ENCODE results near the gene PIM1. TPM values are rescaled to one million over a fixed set of nuclear protein-coding genes. Genes with fewer than 3 reads are reported as not detected.

The PIM1 gene
- total RNA-seq, 1 donor from 2014 or later: 56.8 TPM

DNA sequence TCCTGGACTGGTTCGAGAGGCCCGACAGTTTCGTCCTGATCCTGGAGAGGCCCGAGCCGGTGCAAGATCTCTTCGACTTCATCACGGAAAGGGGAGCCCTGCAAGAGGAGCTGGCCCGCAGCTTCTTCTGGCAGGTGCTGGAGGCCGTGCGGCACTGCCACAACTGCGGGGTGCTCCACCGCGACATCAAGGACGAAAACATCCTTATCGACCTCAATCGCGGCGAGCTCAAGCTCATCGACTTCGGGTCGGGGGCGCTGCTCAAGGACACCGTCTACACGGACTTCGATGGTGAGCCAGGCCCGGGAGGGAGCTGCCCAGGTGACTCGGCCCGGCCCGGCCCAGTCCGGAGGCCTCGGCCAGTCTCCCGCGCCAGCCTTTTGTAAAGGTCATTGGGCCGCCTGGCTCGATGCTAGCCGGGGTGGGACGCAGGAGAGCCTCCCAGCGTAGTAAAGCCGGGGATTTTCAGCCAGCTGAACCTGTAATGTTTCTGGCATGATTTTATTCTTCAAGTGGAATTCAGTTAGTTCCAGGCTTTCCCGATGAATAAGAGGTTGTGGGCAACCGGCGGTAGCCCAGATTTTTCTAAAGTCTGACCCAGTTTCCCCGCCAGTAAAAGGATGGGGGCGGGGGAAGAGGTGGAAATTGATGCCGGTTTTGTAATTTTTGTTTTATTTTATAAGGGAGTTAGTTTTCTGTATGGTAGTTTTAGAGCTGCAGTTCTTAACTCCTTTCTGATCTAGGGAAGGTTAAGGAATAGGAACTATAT is 1.4 kb downstream of the PIM1 start:
- Histone ChIP-seq H3K9me3 (no peaks in the 10 kb centered on the region), H3K4me3 (peak overlapping the region; percentile 99), H3K27ac (peak overlapping the region; percentile 94), H3K27me3 (ENCODE audit: low read depth) (no peaks in the 10 kb centered on the region), H3K36me3 (peaks cover 40% of the 10 kb centered on the region), H3K4me1 (peaks cover 50% of the 10 kb centered on the region)
- intact Hi-C loops (cut with DNase I): loop anchor here (10.0 kb wide), 1 partner anchor 117 kb away; no protein-coding TSS in a partner anchor
- peak; percentile 1 to 29 for ATAC-seq
- peak; percentile 66 for DNase-seq
- TF ChIP-seq, protein P1, sequence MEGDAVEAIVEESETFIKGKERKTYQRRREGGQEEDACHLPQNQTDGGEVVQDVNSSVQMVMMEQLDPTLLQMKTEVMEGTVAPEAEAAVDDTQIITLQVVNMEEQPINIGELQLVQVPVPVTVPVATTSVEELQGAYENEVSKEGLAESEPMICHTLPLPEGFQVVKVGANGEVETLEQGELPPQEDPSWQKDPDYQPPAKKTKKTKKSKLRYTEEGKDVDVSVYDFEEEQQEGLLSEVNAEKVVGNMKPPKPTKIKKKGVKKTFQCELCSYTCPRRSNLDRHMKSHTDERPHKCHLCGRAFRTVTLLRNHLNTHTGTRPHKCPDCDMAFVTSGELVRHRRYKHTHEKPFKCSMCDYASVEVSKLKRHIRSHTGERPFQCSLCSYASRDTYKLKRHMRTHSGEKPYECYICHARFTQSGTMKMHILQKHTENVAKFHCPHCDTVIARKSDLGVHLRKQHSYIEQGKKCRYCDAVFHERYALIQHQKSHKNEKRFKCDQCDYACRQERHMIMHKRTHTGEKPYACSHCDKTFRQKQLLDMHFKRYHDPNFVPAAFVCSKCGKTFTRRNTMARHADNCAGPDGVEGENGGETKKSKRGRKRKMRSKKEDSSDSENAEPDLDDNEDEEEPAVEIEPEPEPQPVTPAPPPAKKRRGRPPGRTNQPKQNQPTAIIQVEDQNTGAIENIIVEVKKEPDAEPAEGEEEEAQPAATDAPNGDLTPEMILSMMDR (IDR thresholded peaks at IDR 0.05): no peak

DNA sequence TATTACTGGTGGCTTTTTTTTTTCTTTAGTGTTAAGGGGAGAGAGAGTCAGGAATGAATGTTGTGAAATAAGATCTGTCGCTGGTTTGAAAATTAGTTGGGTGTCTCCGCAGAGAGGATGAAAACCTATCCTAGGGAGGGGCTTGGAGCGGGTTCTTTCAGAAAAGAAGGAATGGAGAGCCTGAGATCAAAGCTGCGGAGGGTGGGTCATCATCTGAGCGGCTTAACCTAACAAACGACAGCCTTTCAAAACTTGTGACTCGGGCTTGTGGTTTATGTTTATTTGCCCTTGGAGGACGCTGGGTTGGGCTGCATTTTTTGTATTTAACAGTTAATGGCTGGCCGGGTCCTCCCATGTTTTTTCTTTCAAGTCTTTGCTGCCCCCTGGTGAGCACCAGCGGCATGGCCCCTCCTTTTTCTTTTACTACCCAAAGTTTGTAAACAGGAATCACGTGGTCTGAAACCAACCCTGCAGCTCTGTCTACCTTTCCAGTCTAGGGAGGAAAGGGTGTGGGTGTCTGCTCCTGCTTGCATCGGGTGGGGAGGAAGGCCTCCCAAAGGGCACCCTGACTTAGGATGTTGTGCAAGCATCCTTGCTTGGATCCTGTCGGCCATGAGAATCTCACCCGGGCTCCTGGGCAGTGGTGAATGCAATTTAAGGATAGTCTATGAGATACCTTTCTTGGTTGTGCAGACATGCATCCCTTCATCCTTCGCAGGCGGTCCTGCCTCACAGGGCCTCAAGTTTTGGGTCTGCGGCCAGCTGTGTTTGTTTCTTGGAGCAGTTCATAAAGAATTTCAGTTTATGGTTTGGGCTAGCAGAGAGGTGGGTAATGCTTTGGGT is 2.2 kb downstream of the PIM1 start:
- DNase-seq: peak; percentile 87
- peaks cover 40% of the 10 kb centered on the region for H3K36me3 ChIP-seq

DNA sequence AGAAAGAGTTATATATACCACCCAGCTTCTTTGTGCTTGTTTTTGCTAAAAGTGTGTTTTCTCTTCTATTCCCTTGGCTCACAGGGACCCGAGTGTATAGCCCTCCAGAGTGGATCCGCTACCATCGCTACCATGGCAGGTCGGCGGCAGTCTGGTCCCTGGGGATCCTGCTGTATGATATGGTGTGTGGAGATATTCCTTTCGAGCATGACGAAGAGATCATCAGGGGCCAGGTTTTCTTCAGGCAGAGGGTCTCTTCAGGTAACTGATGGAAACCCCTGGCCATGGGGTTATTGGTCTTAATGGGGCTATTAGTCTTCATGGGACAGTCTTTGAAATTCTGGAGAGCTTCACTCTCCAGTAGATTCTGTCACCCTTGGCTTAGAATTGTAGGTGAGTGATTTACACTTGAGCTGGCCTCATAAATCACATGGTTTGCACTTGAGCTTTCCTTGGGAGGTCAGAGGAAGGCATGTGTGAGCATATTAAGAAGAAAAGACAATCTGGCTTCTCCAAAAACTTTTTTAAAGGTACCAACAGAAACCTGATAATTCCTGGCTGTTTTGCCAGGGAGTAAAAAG is 3.0 kb downstream of the PIM1 start:
- Histone ChIP-seq H3K9me3 (no peaks in the 10 kb centered on the region), H3K27me3 (ENCODE audit: low read depth) (no peaks in the 10 kb centered on the region), H3K36me3 (peaks cover 40% of the 10 kb centered on the region), H3K4me3 (peak overlapping the region; percentile 99), H3K27ac (peak overlapping the region; percentile 94), H3K4me1 (peaks cover 55% of the 10 kb centered on the region)
- DNase-seq (no peak), ATAC-seq (no peak)
- TF ChIP-seq, protein P1 (IDR thresholded peaks at IDR 0.05): no peak
- intact Hi-C loops (cut with DNase I): loop anchor here (10.0 kb wide), 1 partner anchor 118 kb away; no protein-coding TSS in a partner anchor

More for the DNA sequence above, 2.2 kb downstream of the PIM1 start:
- Histone ChIP-seq H3K4me3 (peak overlapping the region; percentile 99), H3K4me1 (peaks cover 50% of the 10 kb centered on the region), H3K27ac (peak overlapping the region; percentile 94), H3K9me3 (no peaks in the 10 kb centered on the region), H3K27me3 (ENCODE audit: low read depth) (no peaks in the 10 kb centered on the region)
- peak; percentile 47 to 48 for ATAC-seq
- TF ChIP-seq, protein P1 (IDR thresholded peaks at IDR 0.05): peak; percentile 92
- intact Hi-C loops (cut with DNase I): loop anchor here (10.0 kb wide), 1 partner anchor 117 kb away; no protein-coding TSS in a partner anchor

DNA sequence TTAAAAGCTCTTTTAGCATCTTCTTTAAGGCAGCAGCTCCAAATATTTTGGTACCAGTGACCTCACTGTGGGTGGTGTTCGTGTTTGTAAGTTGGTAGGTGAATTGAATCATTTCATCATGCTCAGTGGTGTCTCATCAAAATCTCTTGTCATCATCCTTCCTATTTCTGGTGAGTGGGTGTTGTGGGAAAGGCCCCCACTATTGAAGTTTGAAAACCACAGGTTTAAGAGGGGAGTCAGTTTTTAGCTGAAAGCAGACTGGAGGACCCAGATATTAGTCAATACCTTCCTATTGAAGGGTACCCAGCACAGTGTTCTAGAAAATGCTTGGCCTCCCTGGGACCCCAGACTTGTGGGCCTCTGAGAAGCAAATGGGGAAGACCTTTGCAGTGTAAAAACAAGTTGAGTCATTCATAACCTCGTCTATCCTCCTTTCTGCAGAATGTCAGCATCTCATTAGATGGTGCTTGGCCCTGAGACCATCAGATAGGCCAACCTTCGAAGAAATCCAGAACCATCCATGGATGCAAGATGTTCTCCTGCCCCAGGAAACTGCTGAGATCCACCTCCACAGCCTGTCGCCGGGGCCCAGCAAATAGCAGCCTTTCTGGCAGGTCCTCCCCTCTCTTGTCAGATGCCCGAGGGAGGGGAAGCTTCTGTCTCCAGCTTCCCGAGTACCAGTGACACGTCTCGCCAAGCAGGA is 3.7 kb downstream of the PIM1 start:
- intact Hi-C loops (cut with DNase I): loop anchor here (10.0 kb wide), 1 partner anchor 119 kb away; no protein-coding TSS in a partner anchor
- Histone ChIP-seq H3K36me3 (peaks cover 40% of the 10 kb centered on the region), H3K9me3 (no peaks in the 10 kb centered on the region), H3K27ac (no peak overlapping the region), H3K4me3 (peak overlapping the region; percentile 99), H3K4me1 (peaks cover 49% of the 10 kb centered on the region), H3K27me3 (ENCODE audit: low read depth) (no peaks in the 10 kb centered on the region)
- TF ChIP-seq, protein P1 (IDR thresholded peaks at IDR 0.05): no peak
- no peak for DNase-seq
- no peak for ATAC-seq

DNA sequence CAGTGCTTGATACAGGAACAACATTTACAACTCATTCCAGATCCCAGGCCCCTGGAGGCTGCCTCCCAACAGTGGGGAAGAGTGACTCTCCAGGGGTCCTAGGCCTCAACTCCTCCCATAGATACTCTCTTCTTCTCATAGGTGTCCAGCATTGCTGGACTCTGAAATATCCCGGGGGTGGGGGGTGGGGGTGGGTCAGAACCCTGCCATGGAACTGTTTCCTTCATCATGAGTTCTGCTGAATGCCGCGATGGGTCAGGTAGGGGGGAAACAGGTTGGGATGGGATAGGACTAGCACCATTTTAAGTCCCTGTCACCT is 4.2 kb downstream of the PIM1 start:
- peak overlapping the region; percentile 11 for H3K27ac ChIP-seq
- H3K36me3 ChIP-seq: peaks cover 40% of the 10 kb centered on the region
- DNase-seq (no peak), ATAC-seq (no peak)
- peak overlapping the region; percentile 99 for H3K4me3 ChIP-seq
- H3K27me3 ChIP-seq (ENCODE audit: low read depth): no peaks in the 10 kb centered on the region
- TF ChIP-seq, protein P1 (IDR thresholded peaks at IDR 0.05): no peak
- peaks cover 44% of the 10 kb centered on the region for H3K4me1 ChIP-seq
- intact Hi-C loops (cut with DNase I): loop anchor here (10.0 kb wide), 1 partner anchor 119 kb away; no protein-coding TSS in a partner anchor
- no peaks in the 10 kb centered on the region for H3K9me3 ChIP-seq

Measured in lower lobe of right lung (tissue), 2 donors.